Stimulated activated CD4-positive, alpha-beta T cell treated with anti-CD3 and anti-CD28 coated beads, TNF-alpha, amount 100 ng/mL, for 24 hours (primary cell): ENCODE data around the gene FGF12.
"Not testable (repeated sequence)": the region's sequence is repeated elsewhere in the genome, so short reads cannot be mapped to it uniquely, and the experiment has no call there.

Experiments
- DNase-seq, 3 experiments: peaks; one replicate each; pipeline ENCODE4 v3.0.0-alpha.2; 2020; ENCODE audit warnings: low read depth in 3 of 3

Gene FGF12

GRCh38 chr3:192727032-192727847, at the start of gene FGF12:
Gene FGF12, minus strand, starts transcription at chr3:192727541.
- peak in 2 of 3 experiments; percentile 1 to 3 for DNase-seq

DNA sequence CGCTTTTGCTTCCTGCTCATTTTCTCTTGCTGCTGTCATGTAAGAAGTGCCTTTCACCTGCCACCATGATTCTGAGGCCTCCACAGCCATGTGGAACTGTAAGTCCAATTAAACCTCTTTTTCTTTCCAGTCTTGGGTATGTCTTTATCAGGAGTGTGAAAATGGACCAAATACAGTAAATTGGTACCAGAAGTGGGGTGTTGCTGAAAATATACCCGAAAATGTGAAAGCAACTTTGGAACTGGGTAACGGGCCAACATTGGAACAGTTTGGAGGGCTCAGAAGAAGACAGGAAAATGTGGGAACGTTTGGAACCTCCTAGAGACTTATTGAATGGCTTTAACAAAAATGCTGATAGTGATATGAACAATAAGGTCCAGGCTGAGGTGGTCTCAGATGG, 47.0 kb upstream of the FGF12 start:
- DNase-seq = not testable (repeated sequence)

DNA sequence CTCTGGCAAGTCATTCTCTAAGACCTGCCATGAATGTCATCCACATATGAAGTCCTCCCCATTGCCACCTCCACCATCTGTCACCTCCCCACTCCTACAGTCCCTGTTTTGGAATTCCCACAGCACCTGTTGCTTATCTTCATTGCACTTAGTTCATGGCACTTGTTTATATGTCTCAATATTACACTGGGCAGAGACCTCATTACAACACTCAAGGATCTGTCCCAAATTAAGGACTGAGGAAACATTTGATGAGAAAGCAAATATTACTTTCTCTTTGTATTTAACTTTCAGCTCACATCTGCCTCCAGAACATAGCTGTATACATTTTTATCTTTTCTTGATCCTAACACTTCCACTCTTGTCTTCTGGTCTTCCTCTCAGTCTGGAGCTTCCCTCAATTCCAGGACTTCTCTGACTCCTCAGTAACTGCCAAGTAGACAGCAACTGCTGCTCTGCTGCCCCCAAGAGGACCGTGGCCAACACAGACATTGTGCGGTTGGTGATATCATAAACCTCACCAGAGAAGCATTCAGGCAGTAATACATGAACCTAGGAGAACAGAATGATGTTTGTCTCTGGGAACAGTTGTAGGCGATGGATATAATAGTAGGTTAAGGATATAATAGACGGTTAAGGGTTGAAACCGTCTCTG, 45.0 kb upstream of the FGF12 start:
- no peak for DNase-seq

DNA sequence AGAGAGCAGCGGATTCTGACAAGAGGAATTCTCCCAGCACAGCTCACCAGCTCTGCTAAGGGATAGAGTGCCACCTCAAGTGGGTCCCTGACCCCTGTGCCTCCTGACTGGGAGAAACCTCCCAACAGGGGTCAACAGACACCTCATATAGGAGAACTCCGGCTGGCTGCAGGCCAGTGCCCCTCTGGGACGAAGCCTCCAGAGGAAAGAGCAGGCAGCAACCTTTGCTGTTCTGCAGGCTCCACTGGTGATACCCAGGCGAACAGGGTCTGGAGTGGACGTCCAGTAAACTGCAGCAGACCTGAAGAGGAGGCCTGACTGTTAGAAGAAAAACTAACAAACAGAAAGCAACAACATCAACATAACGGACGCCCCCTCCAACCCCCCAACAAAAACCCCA, 31.3 kb upstream of the FGF12 start:
- DNase-seq = no peak

DNA sequence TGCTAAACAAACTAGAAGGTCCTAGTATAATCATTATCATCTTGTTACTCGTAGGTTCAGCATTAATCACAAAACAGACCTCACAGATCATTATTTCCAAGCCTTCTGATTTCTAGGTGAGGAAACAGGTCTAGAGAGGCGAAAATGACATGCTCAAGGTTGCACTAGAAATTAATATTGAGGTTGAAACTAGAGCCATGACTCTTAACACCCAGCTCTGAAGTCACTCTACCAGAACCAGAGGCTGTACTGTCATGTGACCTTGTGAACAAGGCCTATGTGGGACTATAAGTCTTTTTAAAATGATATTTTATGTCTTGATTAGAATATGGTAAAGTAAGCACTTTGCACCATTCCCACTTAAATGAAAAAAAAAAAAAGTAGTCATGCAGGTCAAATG, 23.8 kb upstream of the FGF12 start:
- no peak for DNase-seq

GRCh38 chr3:192750201-192750600, 22.9 kb upstream of the FGF12 start:
- DNase-seq = no peak

GRCh38 chr3:192747746-192748145, 20.4 kb upstream of the FGF12 start:
- DNase-seq = no peak

DNA sequence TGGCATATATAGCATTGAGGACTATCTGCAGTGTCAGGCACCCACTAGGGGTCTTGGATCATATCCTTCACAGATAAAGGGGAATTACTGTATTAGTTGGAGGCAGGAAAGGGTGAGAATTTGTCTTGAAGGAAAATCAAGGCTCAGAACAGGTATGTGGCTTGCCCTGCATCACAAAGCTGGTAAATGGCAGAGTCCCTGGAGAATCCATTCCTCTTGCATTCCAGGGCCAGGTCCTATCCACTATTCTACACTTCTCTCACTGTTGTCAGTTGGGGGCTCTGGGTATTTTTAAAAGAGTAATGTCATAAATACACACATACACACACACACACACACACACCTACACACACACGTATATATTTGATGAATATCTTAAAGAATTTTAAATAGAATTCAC, 19.8 kb upstream of the FGF12 start:
- DNase-seq = no peak

- no peak for DNase-seq
These were observed 17.8 kb upstream of the FGF12 start for GRCh38 chr3:192745150-192745549.

GRCh38 chr3:192744604-192745003, 17.3 kb upstream of the FGF12 start:
- not testable (repeated sequence) for DNase-seq

DNA sequence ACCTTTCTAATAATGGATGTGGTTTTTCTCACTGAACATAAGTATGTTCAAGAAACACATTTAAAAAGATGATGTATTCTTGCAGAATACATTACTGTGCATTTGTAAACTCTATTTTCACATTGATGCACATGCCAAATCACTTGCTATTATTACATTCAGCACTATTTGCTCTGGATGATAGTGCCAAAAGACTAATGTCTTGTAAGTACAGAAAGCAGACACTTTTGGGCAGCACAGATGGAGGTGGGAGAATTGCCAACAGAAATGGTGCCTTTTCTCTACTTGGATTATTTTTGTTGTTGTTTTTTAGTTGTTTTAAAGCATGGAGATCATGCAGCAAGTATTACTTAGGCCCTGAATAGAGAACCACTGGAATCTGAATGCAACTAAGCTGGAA, 10.2 kb upstream of the FGF12 start:
- DNase-seq = no peak

DNA sequence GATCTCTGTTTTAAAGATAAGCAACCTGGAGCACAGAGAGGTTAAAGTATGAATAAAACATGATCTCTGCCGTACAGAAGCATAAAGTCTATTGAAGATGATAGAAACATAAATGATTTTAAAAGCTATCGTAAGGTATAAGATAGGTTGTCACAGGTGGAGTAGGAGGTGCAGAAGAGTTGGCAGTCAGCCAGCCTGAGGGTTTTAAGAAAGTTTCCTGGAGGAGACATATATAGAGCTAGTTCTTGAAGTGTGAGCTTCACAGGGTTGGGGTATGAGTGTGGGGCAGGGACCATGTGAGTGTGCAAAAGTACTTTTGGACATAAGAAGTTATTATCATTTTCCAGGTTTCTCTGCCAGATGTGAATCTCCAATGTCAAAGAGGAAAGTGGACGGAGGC, 3.9 kb upstream of the FGF12 start:
- DNase-seq = no peak

DNA sequence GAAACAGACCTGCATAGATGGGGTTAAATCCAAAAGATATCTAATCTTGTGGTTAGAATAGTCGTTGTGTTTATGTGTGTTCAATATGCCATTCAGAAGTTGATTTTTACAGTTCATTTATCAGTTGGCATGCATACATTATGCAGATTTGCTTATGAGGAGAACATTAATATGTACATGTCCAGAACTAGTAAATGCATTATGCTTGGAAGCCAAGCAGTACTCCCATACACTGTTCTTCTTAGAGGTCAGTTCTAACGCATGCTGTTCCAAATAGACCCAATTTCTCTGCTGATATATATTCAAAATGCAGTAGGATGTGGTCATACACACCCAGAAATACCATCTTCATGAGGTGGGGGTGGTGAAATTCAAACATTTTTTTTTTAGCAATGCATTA, 956 bp downstream of the FGF12 start:
- no peak for DNase-seq

DNA sequence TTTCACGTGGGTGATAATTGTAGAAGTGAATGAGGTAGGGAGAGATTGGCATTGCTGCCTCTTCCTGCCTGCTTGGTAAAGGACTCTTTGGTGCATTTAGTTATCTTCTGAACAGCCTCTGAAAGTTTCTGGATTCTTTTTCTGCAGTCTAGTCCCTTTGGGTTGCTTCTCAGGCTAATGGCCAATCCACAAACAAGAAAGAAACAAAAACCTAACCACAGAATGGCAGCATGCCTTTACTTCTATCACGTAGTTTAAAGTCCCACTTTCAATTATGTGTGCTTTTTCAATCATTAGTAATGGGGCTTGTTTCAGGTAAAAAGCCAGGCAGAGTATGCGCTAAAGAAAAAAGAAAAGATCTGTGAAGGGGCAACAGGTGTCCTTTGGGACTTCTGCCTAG, 7.4 kb downstream of the FGF12 start:
- DNase-seq = no peak

- no peak for DNase-seq
These were observed 9.2 kb downstream of the FGF12 start for GRCh38 chr3:192718156-192718555.

GRCh38 chr3:192715126-192715525, 12.2 kb downstream of the FGF12 start:
- DNase-seq = no peak

DNA sequence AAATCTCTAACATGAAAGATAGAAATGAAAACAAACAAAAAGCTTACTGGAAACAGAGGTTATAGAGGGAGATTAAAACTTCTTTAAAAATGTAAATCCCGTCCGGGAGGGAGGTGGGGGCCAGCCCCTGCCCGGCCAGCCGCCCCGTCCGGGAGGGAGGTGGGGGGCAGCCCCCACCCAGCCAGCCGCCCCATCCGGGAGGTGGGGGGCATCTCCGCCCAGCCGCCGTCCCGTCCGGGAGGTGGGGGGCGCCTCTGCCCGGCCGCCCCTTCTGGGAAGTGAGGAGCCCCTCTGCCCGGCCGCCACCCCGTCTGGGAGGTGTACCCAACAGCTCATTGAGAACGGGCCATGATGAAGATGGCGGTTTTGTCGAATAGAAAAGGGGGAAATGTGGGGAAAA, 16.2 kb downstream of the FGF12 start:
- not testable (repeated sequence) for DNase-seq

DNA sequence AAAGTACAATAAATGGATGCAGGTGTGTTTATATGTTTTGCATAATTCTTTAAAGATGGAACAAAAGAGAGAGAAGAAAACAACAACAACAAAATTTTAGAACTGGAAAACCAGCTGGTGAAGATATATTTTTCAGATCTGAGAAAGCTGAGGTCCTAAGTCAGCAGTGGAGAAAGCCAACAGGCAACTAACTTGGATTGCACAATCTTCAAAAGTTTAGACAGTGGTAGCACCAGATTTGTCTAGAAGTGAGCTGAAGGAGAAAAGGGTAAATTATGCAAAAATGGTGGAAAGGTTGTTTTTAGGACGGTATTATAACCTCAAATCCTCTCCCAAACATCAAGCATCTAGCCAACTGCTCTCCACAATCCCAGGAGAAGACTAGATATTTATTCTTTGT, 17.0 kb downstream of the FGF12 start:
- DNase-seq = no peak

- no peak for DNase-seq
These were observed 21.1 kb downstream of the FGF12 start for GRCh38 chr3:192706272-192706671.

DNA sequence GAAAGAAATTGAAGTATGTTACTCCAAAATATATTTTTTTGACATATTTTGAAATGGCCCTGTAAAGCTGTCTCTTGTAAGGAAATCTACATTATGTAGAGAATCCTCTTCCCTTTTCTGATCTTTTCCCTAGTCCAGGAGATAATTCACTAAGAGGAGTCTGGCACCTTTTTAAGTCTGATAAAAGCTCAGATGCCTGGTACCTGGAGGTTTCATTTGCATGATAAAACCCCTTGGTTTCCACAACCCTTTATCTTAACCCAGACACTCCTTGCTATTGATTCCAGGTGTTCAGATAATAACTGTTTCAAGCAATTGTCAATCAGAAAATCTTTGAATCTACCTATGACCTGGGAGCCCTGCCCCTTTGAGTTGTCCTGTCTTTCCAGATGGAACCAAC, 26.5 kb downstream of the FGF12 start:
- no peak for DNase-seq

DNA sequence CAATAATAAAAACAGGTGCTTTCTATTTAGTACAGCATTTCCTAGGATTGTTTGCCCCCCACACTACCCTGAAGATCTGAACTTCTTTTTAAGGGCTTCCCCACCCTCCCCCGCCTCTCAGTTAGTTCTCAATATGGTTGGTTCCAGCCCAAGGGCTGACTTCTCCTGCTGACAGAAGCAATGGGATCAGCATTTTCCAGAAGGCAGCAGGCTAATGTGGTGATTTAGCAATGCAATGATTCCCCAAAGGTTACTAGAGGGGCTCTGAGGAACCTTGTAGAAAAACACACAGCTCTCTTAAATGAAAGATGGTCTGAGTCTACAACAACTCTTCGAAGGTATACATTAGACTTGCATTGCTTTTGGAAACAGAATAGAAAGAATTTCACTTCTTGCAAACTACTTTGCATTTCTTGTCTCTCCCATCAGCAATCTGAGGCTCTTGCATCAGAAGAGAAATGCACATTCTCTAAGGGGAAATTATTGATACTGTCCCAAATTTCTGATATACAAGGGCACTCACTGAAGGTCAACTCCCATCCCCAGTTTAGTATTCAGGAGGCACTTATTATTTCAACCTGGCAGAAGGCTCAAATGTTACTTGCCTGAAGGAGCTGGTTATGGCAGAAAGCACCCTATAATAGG, 30.3 kb downstream of the FGF12 start:
- no peak for DNase-seq

- DNase-seq = no peak
These were observed 39.7 kb downstream of the FGF12 start for GRCh38 chr3:192687488-192688152.
